HepG2 (cell line): ENCODE results near the gene TMCC2. TPM values are rescaled to one million over a fixed set of nuclear protein-coding genes. Genes with fewer than 3 reads are reported as not detected.

ENCODE experiments used
- ATAC-seq: fragments of 200-7000 bp; cut with Tn5 transposase; 3 replicates; pipeline ENCODE4 v1.9.1; 2020; ENCODE audit warnings: mild to moderate bottlenecking, moderate library complexity
- BruUV-seq: library from RNA; stranded (reverse); fragments of 400-500 nt; replicated peaks from 2 replicates; lab custom pipeline; 2021; lab: Mats Ljungman, UMichigan
- CTCF ChIA-PET: fragments of 300-600 bp; formaldehyde crosslinking; extraction: SDS; loops from one replicate; lab custom pipeline; 2021; ENCODE audit warnings: low total read pairs, inconsistent platforms, low intra/inter-chr PET ratio; lab: Yijun Ruan, JAX
- POLR2A ChIA-PET: fragments of 350-600 bp; sonication (Branson Sonifier 250); formaldehyde crosslinking; loops from one replicate; lab custom pipeline; 2020; ENCODE audit warnings: antibody characterized with exemption, inconsistent platforms; lab: Yijun Ruan, JAX
- DNase-seq: peaks from one replicate; pipeline ENCODE4 v3.0.0-alpha.2; 2015; ENCODE audit warnings: low spot score
- FAIRE-seq: peaks from 3 replicates; lab custom pipeline; 2011; peaks lifted over from hg19 to GRCh38; lab: Jason Lieb, UNC
- H2AFZ ChIP-seq: one replicate; pipeline ENCODE4 v1.6.1; 2011; ENCODE audit warnings: low read length, inconsistent platforms
- H3K27ac ChIP-seq: fragments of 300-600 bp; 3 replicates; pipeline ENCODE4 v1.8.0; 2011; ENCODE audit warnings: mixed run types, mild to moderate bottlenecking, mixed read lengths, low read length, inconsistent platforms; ENCODE audit not compliant: insufficient read depth; ENCODE audit errors: extremely low read length
- H3K27me3 ChIP-seq, 2 experiments: fragments of 200-600 bp in 1 of 2; 2 replicates in 1 of 2; 3 replicates in 1 of 2; pipeline versions ENCODE4 v1.6.0 to v1.8.0; 2011; ENCODE audit warnings: low read length in 2 of 2, mild to moderate bottlenecking in 2 of 2, moderate library complexity in 2 of 2, inconsistent platforms in 1 of 2; ENCODE audit not compliant: insufficient read depth in 2 of 2, control insufficient read depth in 1 of 2
- H3K36me3 ChIP-seq, 2 experiments: fragments of 200-600 bp in 1 of 2; replicated peaks in 1 of 2; 2 replicates in 1 of 2; 3 replicates in 1 of 2; pipeline versions ENCODE4 v1.5.1 to v1.8.0; 2011; ENCODE audit warnings: low read length in 2 of 2, inconsistent platforms in 1 of 2; ENCODE audit not compliant: insufficient read depth in 2 of 2, control insufficient read depth in 1 of 2
- H3K4me1 ChIP-seq: 2 replicates; pipeline ENCODE4 v1.5.1; 2012; ENCODE audit warnings: low read length, inconsistent platforms; ENCODE audit not compliant: insufficient read depth
- H3K4me2 ChIP-seq: 2 replicates; pipeline ENCODE4 v1.6.0; 2011; ENCODE audit warnings: low read depth, low read length, inconsistent platforms
- H3K4me3 ChIP-seq, 3 experiments: fragments of 200-600 bp in 1 of 3; sonication (generic), shearing (Covaris generic) in 1 of 3; replicated peaks in 1 of 3; 2 replicates each; pipeline ENCODE4 v1.5.1; 2011 to 2016; ENCODE audit warnings: low read length in 3 of 3, inconsistent platforms in 2 of 3, low read depth in 2 of 3, mild to moderate bottlenecking in 2 of 3, control low read depth in 1 of 3, mixed read lengths in 1 of 3; ENCODE audit not compliant: insufficient read depth in 1 of 3
- H3K79me2 ChIP-seq: one replicate; pipeline ENCODE4 v1.6.1; 2011; ENCODE audit warnings: low read length, inconsistent platforms; ENCODE audit not compliant: insufficient read depth
- H3K9ac ChIP-seq: 2 replicates; pipeline ENCODE4 v1.6.0; 2011; ENCODE audit warnings: mild to moderate bottlenecking, low read depth, low read length, inconsistent platforms; ENCODE audit not compliant: insufficient read depth
- H3K9me3 ChIP-seq: 2 replicates; pipeline ENCODE4 v1.5.1; 2012; ENCODE audit warnings: mild to moderate bottlenecking, low read length
- H4K20me1 ChIP-seq: 2 replicates; pipeline ENCODE4 v1.6.0; 2011; ENCODE audit warnings: inconsistent platforms, mild to moderate bottlenecking, low read length, moderate library complexity; ENCODE audit not compliant: insufficient read depth
- DMAP1 ChIP-seq: IDR thresholded peaks from 2 replicates; pipeline ENCODE4 v1.6.1; 2016
- ZSCAN9 ChIP-seq: IDR thresholded peaks from 2 replicates; pipeline ENCODE4 v1.6.1; 2016; ENCODE audit warnings: borderline replicate concordance
- WGBS: methylation state at CpG from one replicate; pipeline ENCODE4 v1.1.6; 2017; ENCODE audit warnings: low lambda C conversion rate; 5-methylcytosine and 5-hydroxymethylcytosine counted together
- in situ Hi-C: cut with HindIII; loops from 2 replicates; pipeline ENCODE4 v1.10.0; 2017; ENCODE audit warnings: low pct_unique_long_range_greater_than_20kb; ENCODE audit not compliant: extremely low pct_ligation_motif_present
- intact Hi-C: fragments of 100-400 bp; cut with micrococcal nuclease; formaldehyde crosslinking; loops from one replicate; pipeline ENCODE4 v1.10.0; 2022; ENCODE audit not compliant: unreplicated experiment
- polyA plus RNA-seq, 8 experiments: library from polyadenylated mRNA; depleted of rRNA in 3 of 8; stranded (reverse) in 7 of 8; unstranded in 1 of 8; fragments of >200 nt; fragmentation: Illumina TruSeq in 4 of 8; extraction: Trizol in 4 of 8; gene quantifications; 2 replicates each; pipeline versions ENCODE4 v1.2.1 to v1.2.3, GENCODE V29; 2011 to 2016; ENCODE audit warnings: low read depth in 4 of 8, missing spikeins in 1 of 8, mixed read lengths in 1 of 8; ENCODE audit not compliant: insufficient read depth in 1 of 8
- total RNA-seq, 5 experiments: library from RNA; depleted of rRNA; stranded (reverse); fragments of >200 nt; fragmentation: Illumina TruSeq; extraction: Trizol; gene quantifications; 2 replicates each; pipeline ENCODE4 v1.2.3, GENCODE V29; 2016; ENCODE audit warnings: low read depth in 1 of 5
- TF ChIP-seq, protein P1 (sequence below): sonication (generic); formaldehyde crosslinking; IDR thresholded peaks from 2 replicates; pipeline ENCODE4 v1.4.0; 2020; ENCODE audit warnings: missing genetic modification reagents, mild to moderate bottlenecking, borderline replicate concordance
- TF ChIP-seq, protein P2 (sequence below): IDR thresholded peaks from 2 replicates; pipeline ENCODE4 v1.6.1; 2016
- TF ChIP-seq, protein P3 (sequence below): sonication (generic); formaldehyde crosslinking; IDR thresholded peaks from 2 replicates; pipeline ENCODE4 v1.4.0; 2020; ENCODE audit warnings: missing genetic modification reagents

The TMCC2 gene
- total and polyA plus RNA-seq, 2 of the 13 experiments (the other 11 are each of a cell fraction or from before 2014, with no cell fraction given), result 0.12 to 0.24 TPM

DNA sequence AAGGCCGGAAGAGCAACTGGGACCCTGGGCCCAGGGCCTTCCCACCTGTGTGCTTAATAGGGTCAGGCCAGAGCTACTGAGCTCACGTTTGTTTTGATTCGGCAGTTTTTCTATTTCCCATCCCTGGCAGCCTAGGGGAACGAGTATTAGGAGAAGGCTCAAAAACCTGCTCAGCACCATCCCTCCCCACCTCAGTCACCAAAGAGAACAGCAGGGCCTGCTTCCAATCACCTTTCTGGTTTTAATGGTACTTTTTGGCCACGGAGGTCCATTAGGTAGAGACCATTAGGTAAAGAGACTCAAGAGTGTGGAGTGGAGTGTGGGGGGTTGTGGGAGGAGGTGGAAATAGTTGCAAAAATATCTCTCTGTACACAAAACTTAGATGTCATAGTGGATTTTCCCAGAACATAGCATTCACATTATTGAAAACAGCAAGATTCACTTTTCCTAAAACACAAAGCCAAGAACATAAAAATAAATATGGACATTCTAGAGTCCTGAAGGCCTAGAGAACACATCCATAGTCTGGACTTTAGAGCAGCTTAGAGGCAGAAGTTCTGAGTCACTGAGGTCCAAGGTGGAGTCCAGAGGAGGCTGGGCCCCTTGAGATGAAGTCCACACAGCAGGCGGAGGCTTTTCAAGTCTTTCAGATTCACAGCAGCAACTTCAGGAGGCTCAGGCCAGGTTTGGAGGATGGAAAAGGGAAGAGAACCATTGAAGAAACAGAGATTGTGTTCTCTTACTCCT, 74.3 kb downstream of the TMCC2 start:
- Histone ChIP-seq H3K9ac (peak overlapping the region; percentile 37), H2AFZ (no peak overlapping the region), H3K4me2 (peak overlapping the region; percentile 71), H3K9me3 (no peaks in the 10 kb centered on the region), H3K27me3 (no peaks in the 10 kb centered on the region), H4K20me1 (no peaks in the 10 kb centered on the region), H3K4me1 (peaks cover 47% of the 10 kb centered on the region), H3K79me2 (no peaks in the 10 kb centered on the region), H3K36me3 (peaks cover 12 to 21% of the 10 kb centered on the region in 2 experiments; a peak in 4 of 5 replicates), H3K27ac (peak overlapping the region; percentile 74), H3K4me3 (peak overlapping the region in 1 of 3 experiments; percentile 59; a peak in 3 of 6 replicates)
- TF ChIP-seq, protein P1, sequence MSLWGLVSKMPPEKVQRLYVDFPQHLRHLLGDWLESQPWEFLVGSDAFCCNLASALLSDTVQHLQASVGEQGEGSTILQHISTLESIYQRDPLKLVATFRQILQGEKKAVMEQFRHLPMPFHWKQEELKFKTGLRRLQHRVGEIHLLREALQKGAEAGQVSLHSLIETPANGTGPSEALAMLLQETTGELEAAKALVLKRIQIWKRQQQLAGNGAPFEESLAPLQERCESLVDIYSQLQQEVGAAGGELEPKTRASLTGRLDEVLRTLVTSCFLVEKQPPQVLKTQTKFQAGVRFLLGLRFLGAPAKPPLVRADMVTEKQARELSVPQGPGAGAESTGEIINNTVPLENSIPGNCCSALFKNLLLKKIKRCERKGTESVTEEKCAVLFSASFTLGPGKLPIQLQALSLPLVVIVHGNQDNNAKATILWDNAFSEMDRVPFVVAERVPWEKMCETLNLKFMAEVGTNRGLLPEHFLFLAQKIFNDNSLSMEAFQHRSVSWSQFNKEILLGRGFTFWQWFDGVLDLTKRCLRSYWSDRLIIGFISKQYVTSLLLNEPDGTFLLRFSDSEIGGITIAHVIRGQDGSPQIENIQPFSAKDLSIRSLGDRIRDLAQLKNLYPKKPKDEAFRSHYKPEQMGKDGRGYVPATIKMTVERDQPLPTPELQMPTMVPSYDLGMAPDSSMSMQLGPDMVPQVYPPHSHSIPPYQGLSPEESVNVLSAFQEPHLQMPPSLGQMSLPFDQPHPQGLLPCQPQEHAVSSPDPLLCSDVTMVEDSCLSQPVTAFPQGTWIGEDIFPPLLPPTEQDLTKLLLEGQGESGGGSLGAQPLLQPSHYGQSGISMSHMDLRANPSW (CRISPR knock-in tag), result no peak
- TF ChIP-seq, protein P2, sequence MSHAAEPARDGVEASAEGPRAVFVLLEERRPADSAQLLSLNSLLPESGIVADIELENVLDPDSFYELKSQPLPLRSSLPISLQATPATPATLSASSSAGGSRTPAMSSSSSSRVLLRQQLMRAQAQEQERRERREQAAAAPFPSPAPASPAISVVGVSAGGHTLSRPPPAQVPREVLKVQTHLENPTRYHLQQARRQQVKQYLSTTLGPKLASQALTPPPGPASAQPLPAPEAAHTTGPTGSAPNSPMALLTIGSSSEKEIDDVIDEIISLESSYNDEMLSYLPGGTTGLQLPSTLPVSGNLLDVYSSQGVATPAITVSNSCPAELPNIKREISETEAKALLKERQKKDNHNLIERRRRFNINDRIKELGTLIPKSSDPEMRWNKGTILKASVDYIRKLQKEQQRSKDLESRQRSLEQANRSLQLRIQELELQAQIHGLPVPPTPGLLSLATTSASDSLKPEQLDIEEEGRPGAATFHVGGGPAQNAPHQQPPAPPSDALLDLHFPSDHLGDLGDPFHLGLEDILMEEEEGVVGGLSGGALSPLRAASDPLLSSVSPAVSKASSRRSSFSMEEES (CRISPR knock-in tag), result 0 out of 2 replicates have a peak, but pooled peaks have one; percentile 1
- TF ChIP-seq DMAP1 (no peak; the same call in 1 of the 2 replicates), ZSCAN9 (0 out of 2 replicates have a peak, but pooled peaks have one; percentile 38)
- TF ChIP-seq, protein P3, sequence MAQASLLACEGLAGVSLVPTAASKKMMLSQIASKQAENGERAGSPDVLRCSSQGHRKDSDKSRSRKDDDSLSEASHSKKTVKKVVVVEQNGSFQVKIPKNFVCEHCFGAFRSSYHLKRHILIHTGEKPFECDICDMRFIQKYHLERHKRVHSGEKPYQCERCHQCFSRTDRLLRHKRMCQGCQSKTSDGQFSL (CRISPR knock-in tag), result no peak
- 55% methylated on average over 6 of the region's 6 CpGs for WGBS
- POLR2A ChIA-PET, result interaction anchor here (1.0 to 1.9 kb wide), 7 partner anchors 12 to 330 kb away, joined by 3 to 46 read pairs (median 3); partner anchors contain the start of genes ELK4 and NUAK2
- CTCF ChIA-PET, result interaction anchor here (1.0 kb wide), 1 partner anchor 29 kb away, joined by 5 read pairs; no protein-coding TSS in a partner anchor
- DNase-seq (no peak), FAIRE-seq (no peak), ATAC-seq (peak; percentile 19)
- in situ Hi-C loops (no loop called here), intact Hi-C loops (loop anchor here (1.0 kb wide), 1 partner anchor 14 kb away; no protein-coding TSS in a partner anchor)
- BruUV-seq, result no TSS peak
